ENCODE results near the gene ANKRD13B. TPM values are rescaled to one million over a fixed set of nuclear protein-coding genes. Genes with fewer than 3 reads are reported as not detected.

ANKRD13B gene
- total RNA-seq, 4 donors from 2014 or later, result 4.2 to 14.9 (median 8.3) TPM

DNA sequence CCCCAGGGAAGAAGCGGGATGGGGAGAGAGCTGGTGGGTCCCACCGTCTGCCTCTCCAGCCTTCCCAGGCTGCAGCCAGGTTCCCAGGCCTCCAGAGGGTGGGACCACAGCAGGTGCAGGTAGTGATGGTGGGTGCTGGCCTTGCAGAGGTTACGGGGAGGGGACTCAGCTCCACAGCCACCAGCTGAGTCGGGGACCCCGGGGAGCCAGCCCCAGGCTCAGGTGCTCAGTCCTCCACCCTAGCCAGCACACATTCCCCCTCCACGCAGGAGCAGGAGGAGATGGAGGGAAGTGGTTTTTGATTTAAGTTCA, 19.4 kb upstream of the ANKRD13B start:
- no peak for TF ChIP-seq POLR2A (IDR thresholded peaks at IDR 0.05)
- TF ChIP-seq, protein P1, sequence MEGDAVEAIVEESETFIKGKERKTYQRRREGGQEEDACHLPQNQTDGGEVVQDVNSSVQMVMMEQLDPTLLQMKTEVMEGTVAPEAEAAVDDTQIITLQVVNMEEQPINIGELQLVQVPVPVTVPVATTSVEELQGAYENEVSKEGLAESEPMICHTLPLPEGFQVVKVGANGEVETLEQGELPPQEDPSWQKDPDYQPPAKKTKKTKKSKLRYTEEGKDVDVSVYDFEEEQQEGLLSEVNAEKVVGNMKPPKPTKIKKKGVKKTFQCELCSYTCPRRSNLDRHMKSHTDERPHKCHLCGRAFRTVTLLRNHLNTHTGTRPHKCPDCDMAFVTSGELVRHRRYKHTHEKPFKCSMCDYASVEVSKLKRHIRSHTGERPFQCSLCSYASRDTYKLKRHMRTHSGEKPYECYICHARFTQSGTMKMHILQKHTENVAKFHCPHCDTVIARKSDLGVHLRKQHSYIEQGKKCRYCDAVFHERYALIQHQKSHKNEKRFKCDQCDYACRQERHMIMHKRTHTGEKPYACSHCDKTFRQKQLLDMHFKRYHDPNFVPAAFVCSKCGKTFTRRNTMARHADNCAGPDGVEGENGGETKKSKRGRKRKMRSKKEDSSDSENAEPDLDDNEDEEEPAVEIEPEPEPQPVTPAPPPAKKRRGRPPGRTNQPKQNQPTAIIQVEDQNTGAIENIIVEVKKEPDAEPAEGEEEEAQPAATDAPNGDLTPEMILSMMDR (IDR thresholded peaks at IDR 0.05), result no peak
- no peaks in the 10 kb centered on the region for H3K9me3 ChIP-seq
- no peaks in the 10 kb centered on the region for H3K27me3 ChIP-seq
- H3K36me3 ChIP-seq, result peaks cover 0 to 48% (median 0%) of the 10 kb centered on the region in 3 donors
- no peak overlapping the region for H3K4me3 ChIP-seq
- H3K4me1 ChIP-seq, result peaks cover 3 to 46% (median 16%) of the 10 kb centered on the region in 4 donors
- H3K27ac ChIP-seq, result no peak overlapping the region
- peak in 2 of 3 donors; percentile 42 to 45 for DNase-seq

DNA sequence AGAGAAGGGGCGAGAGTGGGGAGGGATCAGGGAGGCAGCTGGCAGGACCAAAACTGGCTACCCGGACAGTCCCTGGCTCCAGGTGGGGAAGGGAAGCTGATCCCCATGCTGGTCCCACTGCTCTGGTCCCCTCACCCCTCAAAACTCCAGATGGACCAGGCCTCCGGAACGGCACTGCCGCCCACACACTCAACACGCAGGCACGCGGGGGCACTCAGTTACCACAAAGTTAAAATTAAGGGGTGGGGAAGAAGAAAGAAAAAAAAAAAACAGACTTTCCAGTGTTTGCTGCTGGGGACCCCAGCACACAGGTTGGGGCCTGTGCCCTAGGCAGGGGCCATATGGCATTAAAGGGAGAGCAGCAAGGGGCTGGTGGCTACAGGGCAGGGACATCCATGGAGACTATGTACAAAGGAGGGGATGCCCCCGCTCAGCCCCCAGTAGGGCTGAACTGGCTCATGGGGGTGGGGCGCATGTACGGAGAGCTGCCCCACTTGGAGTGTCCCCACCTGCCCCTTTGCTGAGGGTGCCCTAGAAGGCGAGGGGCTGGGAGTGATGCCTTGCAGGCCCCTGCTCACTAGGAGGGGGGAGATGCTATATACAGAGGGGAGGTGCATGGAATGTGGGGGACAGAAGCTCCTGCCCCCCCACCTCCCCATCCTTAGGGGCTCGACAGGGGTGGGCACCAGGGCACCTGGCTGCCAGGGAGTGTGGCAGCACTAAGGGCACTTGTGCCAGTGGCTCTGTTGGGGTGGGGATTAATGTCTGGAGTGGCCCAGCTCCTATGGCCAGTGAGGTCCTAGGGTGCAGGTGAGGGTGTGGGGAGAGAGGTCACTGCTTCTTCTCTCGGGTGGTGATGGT, 18.8 kb upstream of the ANKRD13B start:
- peak in 2 of 3 donors; percentile 44 to 45 for DNase-seq
- peak overlapping the region in 2 of 4 donors; percentile 64 to 82 for H3K27ac ChIP-seq

DNA sequence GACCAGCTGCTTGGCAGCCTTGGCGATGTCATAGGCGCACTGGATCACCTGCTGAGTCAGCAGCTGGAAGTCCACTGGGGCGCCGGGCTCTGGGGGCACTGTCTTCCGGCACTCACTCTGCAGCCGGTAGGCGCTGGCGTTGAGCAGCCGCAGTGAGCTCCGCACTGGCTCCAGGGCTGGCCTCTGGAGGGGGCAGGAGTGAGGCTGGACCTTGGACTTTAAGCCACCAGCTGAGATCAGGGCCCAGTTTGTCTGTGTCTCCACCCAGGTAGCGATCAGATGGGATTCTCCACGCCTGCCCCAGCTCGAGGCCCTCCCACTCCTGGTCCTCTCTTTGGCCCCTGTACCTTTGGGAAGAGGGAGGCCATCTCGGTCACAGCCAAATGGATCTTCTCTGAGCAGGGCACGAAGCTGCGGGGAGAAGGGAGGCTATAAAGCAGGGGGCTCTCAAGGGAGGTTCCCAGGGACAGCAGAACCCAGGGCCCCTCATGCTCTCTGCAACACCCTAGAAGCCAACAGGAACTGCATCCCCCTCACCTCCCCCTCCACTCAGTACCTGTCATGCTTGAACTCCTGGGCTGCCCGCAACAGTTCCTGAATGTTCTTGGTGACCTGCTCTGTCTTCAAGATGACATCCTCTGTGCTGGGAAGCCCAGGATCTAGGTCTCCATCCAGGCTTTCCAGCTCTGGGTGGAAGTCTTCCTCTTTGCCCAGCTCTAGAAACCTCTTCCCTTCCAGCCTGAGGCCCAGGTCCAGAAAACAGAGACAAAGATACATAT, 18.0 kb upstream of the ANKRD13B start:
- Histone ChIP-seq H3K4me1 (peaks cover 0 to 35% (median 11%) of the 10 kb centered on the region in 4 donors), H3K27ac (peak overlapping the region in 2 of 4 donors; percentile 64 to 82), H3K9me3 (no peaks in the 10 kb centered on the region), H3K4me3 (no peak overlapping the region), H3K27me3 (no peaks in the 10 kb centered on the region), H3K36me3 (peaks cover 0 to 53% (median 0%) of the 10 kb centered on the region in 3 donors)
- TF ChIP-seq, protein P1 (IDR thresholded peaks at IDR 0.05), result peak in 3 of 6 experiments; percentile 27 to 48 (median 42)
- no peak for TF ChIP-seq POLR2A (IDR thresholded peaks at IDR 0.05)
- DNase-seq, result peak; percentile 50 to 91 (median 86)

More for the DNA sequence above, 18.8 kb upstream of the ANKRD13B start:
- no peak for TF ChIP-seq POLR2A (IDR thresholded peaks at IDR 0.05)
- TF ChIP-seq, protein P1 (IDR thresholded peaks at IDR 0.05), result no peak
- Histone ChIP-seq H3K9me3 (no peaks in the 10 kb centered on the region), H3K4me3 (no peak overlapping the region), H3K4me1 (peaks cover 3 to 43% (median 14%) of the 10 kb centered on the region in 4 donors), H3K27me3 (no peaks in the 10 kb centered on the region), H3K36me3 (peaks cover 0 to 50% (median 0%) of the 10 kb centered on the region in 3 donors)

DNA sequence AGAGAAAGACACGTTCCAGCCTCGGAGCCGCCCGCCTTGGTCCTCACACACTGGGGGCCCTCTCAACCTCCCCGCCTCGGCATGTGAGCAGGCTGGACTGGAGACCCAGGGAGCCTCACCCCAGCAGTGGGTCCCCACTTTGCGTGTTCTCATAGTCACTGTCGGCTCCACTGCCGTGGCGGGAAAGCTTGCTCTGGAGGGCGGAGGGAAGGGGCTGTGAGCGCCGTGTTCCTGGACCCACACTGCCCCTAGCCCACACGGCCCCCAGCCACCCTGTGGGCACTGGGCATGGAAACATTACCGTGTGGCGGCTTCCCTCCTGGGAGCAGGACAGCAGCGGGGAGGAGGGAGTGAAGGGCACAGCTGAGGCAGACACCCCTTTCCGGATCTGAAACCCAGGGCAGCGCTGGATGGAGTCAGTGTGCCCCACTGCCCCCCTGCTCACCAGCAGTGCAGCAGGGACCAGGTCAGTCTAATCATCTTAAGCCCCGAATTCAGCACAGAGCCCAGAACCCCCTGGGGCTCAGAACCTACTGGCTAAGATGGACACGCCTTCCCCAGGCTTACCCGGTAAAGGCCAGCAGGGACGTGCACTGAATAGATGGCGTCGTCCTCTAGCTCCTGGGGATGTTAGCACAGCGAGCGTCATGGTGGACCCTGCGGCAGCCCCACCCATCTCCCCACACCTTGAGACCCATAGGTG, 17.3 kb upstream of the ANKRD13B start:
- DNase-seq, result peak in 1 of 3 donors; percentile 40
- Histone ChIP-seq H3K27ac (peak overlapping the region in 1 of 4 donors; percentile 64), H3K36me3 (peaks cover 0 to 54% (median 0%) of the 10 kb centered on the region in 3 donors), H3K4me1 (peaks cover 0 to 35% (median 11%) of the 10 kb centered on the region in 4 donors), H3K4me3 (no peak overlapping the region), H3K27me3 (no peaks in the 10 kb centered on the region), H3K9me3 (no peaks in the 10 kb centered on the region)
- TF ChIP-seq, protein P1 (IDR thresholded peaks at IDR 0.05), result no peak
- TF ChIP-seq POLR2A (IDR thresholded peaks at IDR 0.05), result no peak

Data from Peyer's patch (tissue), 4 donors.